Globus pallidus (tissue), 1 donor: Measurements from ENCODE around the gene LEMD1.
"Not testable (repeated sequence)": the region's sequence is repeated elsewhere in the genome, so short reads cannot be mapped to it uniquely, and the experiment has no call there.

ENCODE experiments used
- DNase-seq: peaks from one replicate; pipeline ENCODE4 v3.0.0-alpha.2; 2015; ENCODE audit warnings: low spot score

Gene LEMD1

DNA sequence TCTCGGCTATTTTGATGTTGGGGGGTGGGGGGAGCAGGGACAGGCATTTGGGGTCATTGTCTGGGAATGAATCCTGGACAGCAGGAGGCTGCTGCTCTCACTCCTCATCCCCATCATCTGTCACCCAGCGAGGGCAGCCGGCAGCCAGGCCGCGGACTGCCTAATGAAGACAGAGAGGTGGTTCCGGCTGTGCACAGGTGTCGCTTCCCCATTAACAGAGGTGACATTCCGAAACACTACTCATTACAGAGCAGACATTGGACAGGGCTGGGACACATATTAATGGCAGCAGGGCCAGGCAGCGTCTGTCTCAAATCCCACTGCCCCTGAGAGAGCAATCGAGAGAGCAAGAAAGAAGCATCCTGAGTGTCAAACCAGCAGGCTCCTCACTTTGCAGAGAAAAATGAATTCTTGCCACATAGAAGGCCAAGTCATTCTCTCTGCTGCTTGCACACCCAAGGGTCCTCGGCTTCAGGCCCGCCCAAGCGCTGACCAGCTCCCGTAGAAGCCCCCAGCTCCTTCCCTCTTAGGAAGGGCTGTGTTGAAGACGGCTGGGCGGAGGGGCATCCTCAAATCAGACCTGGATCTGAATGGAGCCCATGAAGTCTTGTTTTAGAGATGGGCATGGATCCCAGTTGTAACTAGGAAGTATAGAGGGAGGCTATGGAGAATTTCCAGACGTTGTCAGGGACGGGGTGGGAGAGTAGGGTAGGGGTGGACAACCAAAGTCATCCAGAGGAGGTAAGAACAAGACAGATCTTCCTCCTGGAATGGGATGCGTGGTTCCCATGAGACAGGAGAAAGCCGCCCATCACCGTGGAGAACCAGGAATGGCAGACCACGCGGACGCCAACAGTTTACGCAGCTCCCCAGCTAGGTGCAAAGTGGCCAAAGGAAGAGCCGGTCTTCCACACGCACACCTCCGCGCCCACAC is 8.2 kb upstream of the LEMD1 start:
- no peak for DNase-seq

DNA sequence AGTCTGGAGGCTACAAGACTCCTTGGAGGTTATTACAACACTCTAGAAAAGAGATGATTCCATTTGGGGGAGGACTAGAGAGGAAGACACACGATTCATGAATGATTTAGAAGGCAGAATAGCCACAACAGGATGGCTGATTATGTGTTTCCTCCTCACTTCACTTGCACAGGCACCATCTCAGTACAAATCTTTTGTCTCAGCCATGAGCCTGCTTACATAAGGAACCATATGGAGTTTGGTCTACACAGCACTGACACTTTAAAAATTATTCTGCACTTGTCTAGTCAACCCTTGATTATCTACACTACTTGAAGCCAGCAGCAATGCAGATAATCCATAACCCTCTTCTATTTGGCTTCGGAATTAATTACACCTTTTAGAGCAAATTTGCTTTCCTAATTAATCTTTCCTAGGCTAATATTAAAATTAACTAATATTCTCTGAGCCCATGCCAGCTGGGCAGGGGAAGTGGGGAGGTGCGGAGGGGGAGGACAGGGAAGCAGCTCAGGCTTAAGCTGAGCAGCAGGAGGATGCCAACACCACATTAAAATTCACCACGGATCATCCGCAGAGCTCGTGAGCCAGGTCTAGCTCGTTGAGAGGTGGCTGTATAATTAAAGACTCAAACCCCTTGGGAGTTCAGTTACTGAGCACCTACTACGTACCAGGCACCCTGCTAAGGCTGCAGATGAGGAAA is 3.2 kb upstream of the LEMD1 start:
- no peak for DNase-seq

DNA sequence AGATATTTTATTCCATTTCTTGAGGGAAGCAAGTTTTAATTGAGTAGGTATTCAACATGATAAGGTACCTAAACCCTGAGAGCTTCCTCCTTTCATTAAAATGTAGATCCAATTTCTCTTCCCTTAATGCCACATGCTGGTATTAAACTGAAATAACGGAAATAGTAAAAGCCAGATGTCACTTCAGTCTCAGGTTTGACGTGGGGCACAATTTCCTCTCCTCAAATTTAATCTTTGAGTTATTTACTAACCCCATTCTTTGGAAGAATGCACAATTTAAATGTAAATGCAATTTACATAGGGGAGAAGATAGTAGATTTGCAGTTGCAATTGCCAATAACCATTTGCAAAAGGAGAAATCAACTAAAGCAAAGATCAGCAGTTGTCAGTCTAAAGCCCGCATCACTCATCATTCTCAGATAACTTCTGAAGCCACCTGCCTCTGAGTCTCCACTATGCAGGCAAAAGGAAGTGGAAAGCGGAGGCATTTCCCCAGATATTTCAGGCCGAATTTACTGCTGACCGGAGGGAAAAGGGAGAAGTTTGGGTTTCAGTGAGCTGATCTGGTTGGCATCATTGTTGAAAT is 2.1 kb upstream of the LEMD1 start:
- DNase-seq = no peak

DNA sequence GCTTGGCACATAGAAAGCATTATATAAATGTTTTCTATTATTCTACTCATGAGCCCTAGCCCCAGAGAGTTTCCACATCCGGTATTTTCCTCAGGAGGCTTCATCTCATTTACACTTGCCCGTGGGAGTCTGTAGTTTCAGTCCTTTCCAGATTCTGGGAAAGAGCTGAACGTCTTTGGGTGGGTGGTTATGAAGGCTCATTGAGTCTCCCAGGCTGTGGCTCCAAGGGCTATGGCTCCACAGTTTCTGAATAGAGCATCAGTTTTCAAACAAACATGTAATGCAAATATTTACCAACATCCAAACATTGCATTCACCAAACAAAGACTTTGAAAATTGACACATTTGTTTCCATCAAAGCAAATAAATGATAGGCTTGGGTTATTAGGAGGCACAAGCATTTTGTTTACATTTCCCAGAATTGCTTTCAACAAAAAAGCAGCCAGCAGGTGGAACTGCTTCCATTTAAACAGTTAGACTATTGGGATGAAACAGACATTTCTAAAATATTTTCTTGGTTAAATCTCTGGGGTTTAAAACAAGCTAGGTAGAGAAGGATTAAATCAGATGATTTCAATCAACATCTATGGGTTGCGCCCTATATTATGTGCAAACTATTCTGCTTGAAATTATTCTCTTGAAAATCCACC is 1.3 kb upstream of the LEMD1 start:
- no peak for DNase-seq

DNA sequence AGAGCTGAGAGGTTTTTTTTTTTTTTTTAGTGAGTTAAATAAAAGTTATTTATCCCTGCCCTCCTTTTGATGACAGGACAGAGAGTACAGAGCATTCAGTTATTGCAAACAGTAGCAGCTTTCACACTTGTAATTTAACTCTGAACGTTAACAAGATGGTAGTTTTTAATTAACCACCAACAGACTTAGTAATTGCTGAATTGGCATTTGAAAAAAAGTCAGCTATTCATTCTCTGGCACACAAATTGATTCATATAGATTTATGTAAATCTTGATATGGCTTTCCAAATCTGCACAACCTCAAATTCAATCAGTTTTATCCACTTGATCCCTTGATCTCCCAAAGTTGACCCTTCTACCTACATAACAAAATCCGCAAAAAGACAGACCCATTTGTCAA is 918 bp downstream of the LEMD1 start:
- DNase-seq = no peak

DNA sequence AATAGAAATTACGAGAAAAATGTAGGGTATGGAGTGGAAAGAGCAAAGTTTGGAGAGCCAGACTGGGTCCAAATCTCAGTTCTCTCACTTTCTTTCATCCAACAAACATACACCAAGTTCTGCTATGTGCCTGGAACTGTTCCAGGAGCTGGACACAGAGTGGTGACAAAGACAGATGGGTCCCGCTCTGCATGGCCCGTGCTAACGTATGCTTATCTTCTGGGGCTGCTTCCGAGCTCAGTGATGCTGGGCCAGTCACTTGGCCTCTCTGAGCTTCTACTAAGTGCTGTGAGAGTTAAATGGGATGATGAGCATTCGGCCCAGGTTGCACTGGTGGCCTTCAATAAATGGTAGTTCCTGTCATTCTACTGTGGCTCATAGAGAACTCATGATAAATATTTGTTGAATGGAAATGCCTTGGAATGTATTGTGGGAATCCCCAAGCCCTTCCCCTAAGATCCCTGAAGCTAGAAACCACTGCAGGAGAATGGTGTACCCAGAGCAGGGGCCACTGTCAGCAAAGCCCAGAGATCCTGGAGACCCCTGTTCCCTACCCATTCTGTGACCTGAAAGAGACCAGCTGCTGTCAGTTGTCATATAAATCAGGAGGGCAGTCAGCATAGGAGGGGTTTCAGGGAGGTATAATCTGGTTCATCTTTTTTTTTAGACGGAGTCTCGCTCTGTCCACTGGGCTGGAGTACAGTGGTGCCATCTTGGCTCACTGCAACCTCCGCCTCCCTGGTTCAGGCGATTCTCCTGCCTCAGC is 3.8 kb downstream of the LEMD1 start:
- DNase-seq = no peak

DNA sequence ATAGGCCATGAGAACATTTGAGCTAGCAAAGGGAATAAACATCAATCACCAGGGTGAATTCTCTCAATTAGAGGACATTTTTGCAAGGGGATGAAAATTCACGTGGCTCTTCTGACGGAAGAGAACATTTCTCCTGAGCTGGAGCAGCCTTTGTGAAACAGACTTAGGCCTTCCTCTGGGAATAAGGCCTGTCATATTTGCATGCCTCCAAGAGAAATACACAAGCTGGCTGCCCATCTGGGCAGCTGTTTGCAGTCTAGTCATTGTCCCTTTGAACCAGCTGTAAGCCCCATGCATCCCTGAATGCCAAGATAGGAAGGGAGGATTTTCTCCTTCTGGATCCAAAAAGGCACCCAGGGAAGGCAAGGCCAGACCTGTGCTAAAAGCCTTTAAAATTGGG is 5.5 kb downstream of the LEMD1 start:
- no peak for DNase-seq

DNA sequence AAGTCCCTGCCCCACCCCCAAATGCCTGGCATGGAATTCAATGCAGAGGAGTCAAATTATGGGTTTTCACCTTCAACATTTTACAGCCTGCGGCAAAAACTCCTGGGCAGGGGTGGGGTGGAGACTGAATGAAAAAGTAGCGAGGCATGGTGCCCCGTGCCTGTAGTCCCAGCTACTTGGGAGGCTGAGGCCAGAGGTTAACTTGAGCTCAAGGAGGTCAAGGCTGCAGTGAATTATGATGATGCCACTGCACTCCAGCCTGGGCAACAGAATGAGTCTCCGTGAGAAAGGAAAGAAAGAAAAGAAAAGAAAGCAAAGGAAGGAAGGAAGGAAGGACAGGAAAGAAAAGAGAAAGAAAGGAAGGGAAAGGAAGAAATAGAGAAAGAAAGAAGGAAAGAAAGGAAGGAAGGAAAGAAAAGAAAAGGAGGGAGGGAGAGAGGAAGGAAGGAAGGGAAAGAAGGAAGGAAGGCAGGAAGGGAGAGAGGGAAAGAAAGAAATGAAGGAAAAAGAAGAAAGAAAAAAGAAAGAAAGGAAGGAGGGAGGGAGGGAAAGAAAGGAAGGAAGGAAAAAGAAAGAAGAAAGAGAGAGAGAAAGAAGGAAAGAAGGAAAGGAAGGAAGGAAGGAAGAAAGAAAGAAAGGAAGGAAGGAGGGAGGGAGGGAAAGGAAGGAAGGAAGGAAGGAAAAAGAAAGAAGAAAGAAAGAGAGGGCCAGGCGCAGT is 11.1 kb downstream of the LEMD1 start:
- DNase-seq = no peak

DNA sequence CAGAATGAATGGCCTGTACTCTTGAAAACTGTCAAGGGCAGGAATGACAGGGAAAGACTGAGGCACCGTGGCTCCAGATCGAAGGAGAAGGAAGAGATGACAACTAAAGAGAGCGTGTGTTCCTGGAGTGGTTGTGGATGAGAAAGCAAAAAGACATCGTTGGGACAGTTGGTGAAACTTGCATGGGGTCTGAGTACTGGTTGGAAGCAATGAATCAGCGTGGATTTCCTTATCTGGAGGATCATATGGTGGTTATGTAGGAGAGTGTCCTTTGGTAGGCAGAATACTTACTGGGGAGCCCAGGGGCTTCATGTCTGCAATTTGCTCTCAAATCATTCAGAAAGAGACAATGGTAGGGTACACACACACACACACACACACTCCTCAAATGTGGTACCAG is 13.9 kb downstream of the LEMD1 start:
- DNase-seq = no peak

DNA sequence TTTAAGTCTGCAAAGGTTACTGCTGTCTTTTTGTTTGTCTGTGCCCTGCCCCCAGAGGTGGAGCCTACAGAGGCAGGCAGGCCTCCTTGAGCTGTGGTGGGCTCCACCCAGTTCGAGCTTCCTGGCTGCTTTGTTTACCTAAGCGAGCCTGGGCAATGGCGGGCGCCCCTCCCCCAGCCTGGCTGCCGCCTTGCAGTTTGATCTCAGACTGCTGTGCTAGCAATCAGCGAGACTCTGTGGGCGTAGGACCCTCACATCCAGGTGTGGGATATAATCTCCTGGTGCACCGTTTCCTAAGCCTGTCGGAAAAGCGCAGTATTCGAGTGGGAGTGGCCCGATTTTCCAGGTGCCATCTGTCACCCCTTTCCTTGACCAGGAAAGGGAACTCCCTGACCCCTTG is 15.6 kb downstream of the LEMD1 start:
- not testable (repeated sequence) for DNase-seq

DNA sequence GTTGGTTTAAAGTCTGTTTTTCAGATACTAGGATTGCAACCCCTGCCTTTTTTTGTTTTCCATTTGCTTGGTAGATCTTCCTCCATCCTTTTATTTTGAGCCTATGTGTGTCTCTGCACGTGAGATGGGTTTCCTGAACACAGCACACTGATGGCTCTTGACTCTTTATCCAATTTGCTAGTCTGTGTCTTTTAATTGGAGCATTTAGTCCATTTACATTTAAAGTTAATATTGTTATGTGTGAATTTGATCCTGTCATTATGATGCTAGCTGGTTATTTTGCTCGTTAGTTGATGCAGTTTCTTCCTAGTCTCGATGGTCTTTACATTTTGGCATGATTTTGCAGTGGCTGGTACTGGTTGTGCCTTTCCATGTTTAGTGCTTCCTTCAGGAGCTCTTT is 17.4 kb downstream of the LEMD1 start:
- not testable (repeated sequence) for DNase-seq

DNA sequence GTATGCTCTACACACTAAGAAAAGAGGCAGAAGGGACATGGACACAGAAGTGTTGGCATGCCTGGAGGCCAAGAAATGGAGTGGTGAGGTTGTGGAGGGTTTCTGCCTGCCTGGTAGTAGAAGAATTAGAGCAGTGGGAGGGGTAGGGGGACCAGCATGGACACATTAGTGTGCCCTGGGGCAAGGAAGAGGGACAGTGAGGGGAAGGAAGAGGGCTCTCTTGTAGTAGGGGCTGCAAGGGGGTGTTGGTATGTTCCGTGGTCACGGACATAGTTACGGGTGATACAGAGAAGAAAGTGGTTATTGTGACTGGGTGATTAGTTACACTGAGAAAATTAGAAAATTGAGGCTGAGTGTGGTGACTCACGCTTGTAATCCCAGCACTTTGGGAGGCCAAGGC is 23.3 kb downstream of the LEMD1 start:
- no peak for DNase-seq

DNA sequence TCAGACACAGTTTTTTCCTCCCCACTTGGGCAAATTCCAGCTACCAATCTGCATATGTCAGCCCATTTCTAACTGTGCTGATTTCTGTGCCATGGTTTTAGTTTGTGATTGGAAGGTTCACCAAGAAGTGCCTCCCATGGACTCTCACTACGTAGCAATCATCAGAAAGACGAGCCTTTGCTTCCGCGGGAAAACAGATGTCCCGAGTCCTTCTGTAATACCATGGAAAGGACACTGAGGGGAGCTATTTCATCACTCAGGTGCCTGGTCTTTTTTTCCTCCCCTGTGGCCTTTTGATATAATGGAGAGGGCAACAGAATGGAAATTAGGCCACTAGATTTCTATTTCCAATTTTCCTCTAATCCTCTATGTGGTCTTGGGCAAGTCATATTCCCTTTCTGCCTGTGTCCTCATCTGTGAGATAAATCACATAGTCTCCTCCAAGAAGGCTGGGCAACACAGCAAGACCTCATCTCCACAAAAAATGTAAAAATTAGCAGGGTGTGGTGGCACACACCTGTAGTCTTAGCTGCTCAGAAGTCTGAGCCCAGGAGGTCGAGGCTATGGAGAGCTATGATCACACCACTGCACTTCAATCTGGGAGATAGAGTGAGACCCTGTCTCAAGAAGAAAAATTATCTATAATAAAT is 24.8 kb downstream of the LEMD1 start:
- peak; percentile 45 for DNase-seq

DNA sequence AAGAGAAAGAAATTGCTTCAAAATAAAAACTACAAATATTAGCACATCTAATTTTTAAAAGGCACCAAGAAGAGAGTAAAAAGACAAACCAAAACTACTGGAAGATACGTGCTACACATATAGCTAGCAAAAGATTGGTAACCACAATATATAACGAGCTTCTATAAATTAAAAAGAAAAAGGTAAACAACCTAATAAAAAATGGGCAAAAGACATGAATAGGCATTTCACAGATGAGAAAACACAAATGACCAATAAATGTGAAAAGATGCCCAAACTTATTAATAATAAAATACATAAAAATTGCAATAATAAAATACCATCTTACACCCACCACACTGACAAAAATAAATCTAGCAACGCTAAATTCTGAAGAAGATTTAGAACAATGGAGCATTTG is 26.2 kb downstream of the LEMD1 start:
- DNase-seq = no peak

DNA sequence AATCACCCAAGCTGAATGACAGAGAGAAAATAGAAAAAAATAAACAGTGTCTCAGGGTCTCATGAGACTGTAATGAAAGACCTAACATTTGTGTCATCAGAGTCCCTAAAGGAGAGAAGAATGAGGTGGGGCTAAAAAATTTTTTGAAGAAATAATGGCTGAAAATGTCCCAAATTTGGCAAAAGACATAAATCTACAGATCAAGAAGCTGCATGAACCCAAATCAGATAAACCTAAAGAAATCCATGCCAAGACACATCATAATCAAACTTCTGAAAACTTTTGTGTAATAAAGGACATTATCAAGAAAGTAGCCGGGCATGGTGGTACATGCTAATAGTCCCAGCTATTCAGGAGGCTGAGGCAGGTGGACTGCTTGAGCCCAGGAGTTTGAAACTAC is 29.2 kb downstream of the LEMD1 start:
- no peak for DNase-seq

DNA sequence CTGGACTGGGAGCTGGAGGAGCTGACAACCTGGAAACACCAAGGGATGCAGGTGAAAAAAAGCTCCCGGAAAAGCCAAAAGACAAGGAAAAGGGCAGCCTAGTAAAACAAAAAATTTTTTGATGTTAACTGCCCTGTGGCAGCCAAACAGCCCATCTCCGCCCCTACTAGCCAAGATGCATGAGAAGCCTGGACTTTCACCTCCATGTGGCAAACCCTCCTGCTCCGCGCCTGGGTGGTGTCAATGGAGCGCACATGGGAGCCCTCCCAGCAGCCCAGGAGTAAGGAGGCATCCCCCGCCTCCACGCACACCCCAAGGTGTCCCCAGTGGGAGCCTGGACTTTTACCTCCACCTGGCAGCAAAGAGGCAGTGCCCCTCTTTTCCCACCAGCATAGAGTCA is 30.5 kb downstream of the LEMD1 start:
- no peak for DNase-seq

DNA sequence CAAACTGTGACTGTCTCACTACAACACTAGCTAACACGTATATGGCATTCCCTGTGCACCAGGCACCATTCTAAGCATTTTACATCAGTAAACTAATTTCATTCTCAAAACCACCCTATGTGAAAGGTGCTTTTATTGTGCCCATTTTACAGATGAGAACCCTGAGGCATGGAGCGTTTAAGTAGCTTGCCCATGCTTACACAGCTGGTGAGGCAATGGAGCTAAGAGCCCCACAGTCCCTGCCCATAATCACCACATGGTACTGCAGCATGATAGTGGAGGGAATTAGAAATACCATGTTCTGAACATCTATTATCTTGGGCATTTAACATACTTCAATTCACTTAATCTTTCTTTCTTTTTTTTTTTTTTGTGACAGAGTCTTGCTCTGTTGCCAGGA is 34.0 kb downstream of the LEMD1 start:
- DNase-seq = no peak

DNA sequence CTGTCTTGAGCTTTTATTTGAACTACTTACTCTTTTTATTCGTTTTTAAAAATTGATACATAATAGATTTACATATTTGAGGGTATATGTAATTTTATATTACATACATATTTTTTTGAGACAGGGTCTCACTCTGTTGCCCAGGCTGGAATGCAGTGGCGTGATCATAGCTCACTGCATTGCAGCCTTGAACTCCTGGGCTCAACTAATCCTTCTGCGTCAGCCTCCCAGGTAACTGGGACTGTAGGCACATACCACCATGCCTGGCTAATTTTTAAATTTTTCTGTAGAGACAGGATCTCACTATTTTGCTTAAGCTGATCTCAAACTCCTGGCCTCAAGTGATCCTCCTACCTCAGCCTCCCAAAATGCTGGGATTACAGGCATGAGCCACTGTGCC is 38.9 kb downstream of the LEMD1 start:
- DNase-seq = not testable (repeated sequence)

DNA sequence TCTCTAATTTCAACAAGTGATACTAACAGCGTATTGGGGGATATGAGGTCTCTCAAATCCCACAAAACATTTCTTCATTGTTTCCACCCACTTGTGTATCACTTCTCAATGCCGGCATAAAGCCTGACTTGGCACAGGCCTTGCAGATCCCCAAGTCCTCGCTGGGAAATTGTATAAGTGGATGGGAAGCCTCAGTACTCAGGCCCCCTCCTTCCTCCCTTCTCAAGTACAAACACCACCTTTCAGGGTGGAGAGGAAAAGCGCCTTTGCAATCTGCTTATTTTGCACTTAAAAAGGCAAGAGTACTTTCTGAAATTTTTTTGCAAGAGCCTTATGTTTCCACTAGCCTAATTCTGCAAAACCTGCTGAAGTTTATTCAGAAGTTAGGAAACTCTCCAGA is 39.3 kb downstream of the LEMD1 start:
- no peak for DNase-seq

DNA sequence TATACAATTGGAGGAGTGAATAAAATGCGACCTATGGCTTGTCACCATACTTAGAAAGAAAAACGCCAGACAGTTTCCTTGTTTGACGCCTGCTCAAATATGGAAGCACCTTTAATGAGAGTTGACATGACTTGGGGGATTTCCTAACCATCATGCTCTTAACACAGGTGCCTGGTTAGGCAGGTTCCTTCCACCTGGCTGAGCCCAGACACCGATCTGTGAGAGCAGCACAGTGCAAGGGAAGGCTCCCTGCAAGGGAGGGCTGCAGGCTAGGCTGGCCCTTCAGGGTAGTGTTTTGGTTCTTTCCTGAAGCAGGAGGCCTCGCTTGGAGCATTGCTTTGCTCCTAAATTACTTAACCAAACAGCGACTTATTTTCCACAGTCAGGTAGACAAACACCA is 40.6 kb downstream of the LEMD1 start:
- no peak for DNase-seq

DNA sequence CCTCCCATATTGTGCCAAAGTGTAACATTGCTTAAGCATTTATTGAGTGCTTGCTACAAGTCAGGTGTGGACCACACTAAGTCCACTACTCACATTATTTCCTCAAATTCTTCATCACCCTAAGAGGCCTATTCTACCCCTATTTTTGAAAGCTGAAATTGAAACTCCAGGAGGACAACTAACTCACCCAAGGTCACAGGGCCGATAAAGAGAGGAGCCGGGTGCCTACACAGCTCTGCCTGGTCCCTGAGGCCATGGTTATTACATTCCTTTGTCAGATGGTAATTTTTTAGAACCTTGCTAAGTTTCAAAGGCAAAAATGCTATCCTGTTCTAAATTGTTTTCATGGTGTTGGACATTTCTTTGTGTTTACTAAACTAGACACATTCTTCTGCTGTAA is 41.0 kb downstream of the LEMD1 start:
- DNase-seq = no peak
